Fibroblast of the aortic adventitia (primary cell): ENCODE data around the gene PRKD1. TPM values are rescaled to one million over a fixed set of nuclear protein-coding genes. Genes with fewer than 3 reads are reported as not detected.

ENCODE experiments used
- DNase-seq: peaks from one replicate; pipeline ENCODE4 v3.0.0-alpha.2; 2010; ENCODE audit warnings: low read depth
- H3K4me3 ChIP-seq: 2 replicates; pipeline ENCODE4 v1.5.1; 2011; ENCODE audit warnings: low read depth, mild to moderate bottlenecking, control low read depth, low read length, moderate library complexity
- total RNA-seq: library from RNA; depleted of rRNA; stranded (reverse); fragments of >200 nt; gene quantifications from 2 replicates; pipeline ENCODE4 v1.2.3, GENCODE V29; 2012; ENCODE audit warnings: low replicate concordance
- TF ChIP-seq, protein P1 (sequence below): IDR thresholded peaks from 2 replicates; pipeline ENCODE4 v1.5.1; 2011; ENCODE audit warnings: mild to moderate bottlenecking, low read length, control low read depth, inconsistent platforms; ENCODE audit not compliant: insufficient read depth

The PRKD1 gene
- total RNA-seq, 1 donor, result 11.5 TPM

DNA sequence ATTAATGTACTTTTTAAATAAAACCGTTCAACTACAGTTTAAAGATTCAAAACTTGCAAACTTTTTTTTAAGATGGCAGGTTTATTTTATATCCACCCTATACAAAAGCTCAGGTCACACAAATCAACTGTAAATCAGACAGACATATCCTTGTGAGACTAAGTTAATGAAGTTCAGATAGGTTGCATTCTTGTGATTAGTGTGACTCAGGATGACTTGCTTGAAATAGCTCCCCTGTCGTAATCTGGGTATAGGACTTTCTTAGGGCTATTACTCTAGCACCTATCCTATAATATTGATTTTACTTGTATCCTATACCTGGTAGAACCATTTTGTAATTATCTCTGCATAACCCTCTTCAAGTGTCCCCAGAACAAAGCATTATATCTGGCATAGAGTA is 9.5 kb upstream of the PRKD1 start:
- no peak overlapping the region for H3K4me3 ChIP-seq
- TF ChIP-seq, protein P1, sequence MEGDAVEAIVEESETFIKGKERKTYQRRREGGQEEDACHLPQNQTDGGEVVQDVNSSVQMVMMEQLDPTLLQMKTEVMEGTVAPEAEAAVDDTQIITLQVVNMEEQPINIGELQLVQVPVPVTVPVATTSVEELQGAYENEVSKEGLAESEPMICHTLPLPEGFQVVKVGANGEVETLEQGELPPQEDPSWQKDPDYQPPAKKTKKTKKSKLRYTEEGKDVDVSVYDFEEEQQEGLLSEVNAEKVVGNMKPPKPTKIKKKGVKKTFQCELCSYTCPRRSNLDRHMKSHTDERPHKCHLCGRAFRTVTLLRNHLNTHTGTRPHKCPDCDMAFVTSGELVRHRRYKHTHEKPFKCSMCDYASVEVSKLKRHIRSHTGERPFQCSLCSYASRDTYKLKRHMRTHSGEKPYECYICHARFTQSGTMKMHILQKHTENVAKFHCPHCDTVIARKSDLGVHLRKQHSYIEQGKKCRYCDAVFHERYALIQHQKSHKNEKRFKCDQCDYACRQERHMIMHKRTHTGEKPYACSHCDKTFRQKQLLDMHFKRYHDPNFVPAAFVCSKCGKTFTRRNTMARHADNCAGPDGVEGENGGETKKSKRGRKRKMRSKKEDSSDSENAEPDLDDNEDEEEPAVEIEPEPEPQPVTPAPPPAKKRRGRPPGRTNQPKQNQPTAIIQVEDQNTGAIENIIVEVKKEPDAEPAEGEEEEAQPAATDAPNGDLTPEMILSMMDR, result no peak
- peak; percentile 7 for DNase-seq

DNA sequence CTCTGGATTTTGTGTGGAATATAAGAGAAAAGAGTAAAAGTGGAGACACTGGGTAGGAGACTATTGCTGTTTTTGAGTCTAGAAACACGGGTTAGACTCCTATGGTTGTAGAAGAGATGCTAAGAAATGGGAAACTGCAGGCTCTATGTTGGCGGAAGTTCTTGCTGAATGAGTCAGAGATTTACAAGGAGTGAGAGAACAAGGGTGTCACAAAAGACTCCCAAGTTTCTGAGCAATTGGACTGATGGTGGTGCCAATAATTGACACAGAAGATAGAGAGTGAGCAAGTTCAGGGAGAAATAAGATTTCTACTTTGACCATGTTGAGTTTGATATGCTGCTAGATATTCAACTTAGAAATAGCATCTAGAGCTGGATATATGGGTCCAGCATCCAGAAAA is 2.6 kb upstream of the PRKD1 start:
- H3K4me3 ChIP-seq, result no peak overlapping the region
- DNase-seq, result peak; percentile 46
- TF ChIP-seq, protein P1, result no peak

DNA sequence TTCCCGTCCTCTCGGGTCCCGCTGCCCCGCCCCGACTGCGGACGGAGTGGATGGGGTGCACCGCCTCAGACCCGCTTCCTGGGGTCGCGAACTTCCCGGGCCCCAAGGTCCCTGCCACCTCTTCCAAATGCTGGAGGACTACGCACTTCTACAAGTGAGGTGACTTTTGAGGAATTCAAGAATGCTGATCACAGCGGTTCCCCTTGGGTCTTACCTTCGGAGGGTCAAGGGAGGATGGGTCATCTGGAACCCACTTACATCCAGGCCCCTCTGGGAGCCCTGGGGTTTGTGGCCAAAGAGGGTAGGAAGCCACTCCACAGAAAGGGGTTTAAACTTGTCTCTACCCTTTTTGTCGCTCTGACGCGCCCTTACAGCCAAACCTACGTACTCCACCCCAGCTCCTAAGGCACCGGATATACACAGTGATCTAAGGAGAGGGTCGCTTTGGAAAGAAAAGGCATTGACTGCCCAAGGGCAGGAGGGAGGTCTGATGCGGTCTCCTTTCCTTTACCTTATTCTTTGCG is 532 bp upstream of the PRKD1 start:
- TF ChIP-seq, protein P1, result no peak
- DNase-seq, result peak; percentile 4
- H3K4me3 ChIP-seq, result peak overlapping the region; percentile 92

DNA sequence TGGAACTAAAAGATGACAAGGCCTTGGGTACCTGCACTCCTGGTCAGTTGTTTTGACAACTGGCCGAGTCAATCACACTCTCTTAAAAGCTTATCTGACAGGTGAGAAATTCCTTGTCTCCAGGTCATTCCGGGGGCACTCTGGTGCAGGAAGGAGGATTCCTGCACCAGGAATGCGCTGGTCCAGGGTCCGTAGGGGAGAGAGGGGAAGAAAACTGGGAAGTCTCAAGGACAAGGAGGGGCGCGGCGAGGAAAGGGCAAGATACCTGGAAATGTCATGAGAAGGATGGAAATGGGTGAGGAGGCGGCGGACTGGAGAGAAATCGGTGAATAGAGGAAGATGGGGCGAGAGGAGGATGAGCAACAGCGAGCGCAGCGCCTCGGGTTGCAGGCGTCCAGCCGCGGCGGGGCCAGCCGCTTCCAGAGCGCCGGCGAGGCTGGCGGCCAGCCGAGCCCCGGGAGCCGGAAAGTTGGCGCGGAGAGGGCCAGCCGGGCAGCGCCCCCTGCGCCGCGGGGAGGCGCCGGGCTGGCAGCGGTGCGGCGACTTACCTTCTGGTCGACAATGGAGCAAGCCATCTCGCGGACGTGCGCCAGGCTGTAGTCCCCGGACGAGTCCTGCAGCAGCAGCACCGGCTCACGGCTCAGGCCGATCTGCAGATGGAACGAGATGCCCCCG is 809 bp downstream of the PRKD1 start:
- TF ChIP-seq, protein P1, result no peak
- DNase-seq, result peak; percentile 32
- H3K4me3 ChIP-seq, result peak overlapping the region; percentile 92

DNA sequence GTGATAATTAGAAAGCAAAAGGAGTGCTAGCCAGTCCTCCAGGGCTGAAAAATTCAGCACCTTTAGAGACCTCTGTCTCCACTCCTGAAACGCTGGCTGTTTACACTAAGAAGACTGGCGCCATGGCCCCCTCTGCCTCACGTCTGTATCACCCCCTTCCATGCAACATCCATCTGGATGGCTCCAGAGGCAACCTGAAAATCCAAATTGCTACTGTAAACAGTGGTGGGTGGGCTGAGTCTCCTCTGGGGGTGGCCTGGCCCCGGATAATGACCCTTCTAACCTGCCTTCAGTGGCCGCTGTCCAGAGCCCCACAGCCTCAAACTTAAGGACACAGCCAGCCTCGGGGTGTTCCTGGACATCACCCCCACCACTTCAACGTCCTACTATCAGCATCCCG is 1.4 kb downstream of the PRKD1 start:
- TF ChIP-seq, protein P1, result no peak
- DNase-seq, result no peak
- H3K4me3 ChIP-seq, result peak overlapping the region; percentile 92

DNA sequence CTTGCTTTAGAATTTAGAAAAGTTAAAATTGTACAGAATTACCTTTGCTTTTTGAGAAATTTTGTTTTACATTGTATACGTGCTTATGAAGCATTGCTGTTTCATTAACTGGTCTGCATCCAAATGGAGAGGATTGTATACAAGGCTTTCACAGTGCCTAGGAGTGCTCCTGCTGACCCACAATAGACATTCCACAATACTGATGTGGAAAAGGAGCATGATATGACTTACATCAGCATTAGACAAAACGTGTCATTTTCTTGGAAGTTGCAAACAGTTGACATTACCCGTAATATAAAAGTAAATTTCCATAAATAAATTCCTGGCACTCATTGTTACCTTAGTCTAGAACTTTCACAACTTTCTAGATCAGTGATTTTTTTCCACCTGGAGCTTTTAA is 1.9 kb downstream of the PRKD1 start:
- DNase-seq, result peak; percentile 44
- peak overlapping the region; percentile 92 for H3K4me3 ChIP-seq
- TF ChIP-seq, protein P1, result no peak
